Measurements from ENCODE around the gene XAF1. TPM values are rescaled to one million over a fixed set of nuclear protein-coding genes. Genes with fewer than 3 reads are reported as not detected.

The XAF1 gene
- polyA plus RNA-seq, 1 of the 3 experiments (the other 2 are of a cell fraction) = 0.03 TPM

GRCh38 chr17:6708357-6708961 lies 47.4 kb upstream of the XAF1 start (continued):
- TF ChIP-seq EZH2phosphoT487 (IDR thresholded peaks at IDR 0.05; ENCODE audit: borderline replicate concordance, low read depth) = no peak

- Histone ChIP-seq H3K4me3 (ENCODE audit: low read depth in 2 of 2, low read length in 1 of 2) (no peak overlapping the region), H3K4me1 (ENCODE audit: control insufficient read depth in 1 of 2, insufficient read depth in 2 of 2, low read depth in 1 of 2, low read length in 1 of 2) (no peaks in the 10 kb centered on the region), H3K4me2 (no peak overlapping the region), H3K79me2 (ENCODE audit: insufficient read depth) (no peaks in the 10 kb centered on the region), H3K27me3 (ENCODE audit: insufficient read depth) (peaks cover 74% of the 10 kb centered on the region), H2AFZ (ENCODE audit: low read depth) (no peak overlapping the region), H3K9me3 (no peaks in the 10 kb centered on the region), H3K27ac (ENCODE audit: low read depth in 2 of 2, low read length in 1 of 2) (no peak overlapping the region), H3K9me2 (no peaks in the 10 kb centered on the region), H4K20me1 (ENCODE audit: insufficient read depth) (no peaks in the 10 kb centered on the region), H3F3A (replicated peaks; ENCODE audit: insufficient read depth) (no peaks in the 10 kb centered on the region), H3K36me3 (replicated peaks in 1 of 2; ENCODE audit: control insufficient read depth in 1 of 2, insufficient read depth in 2 of 2, low read length in 1 of 2) (no peaks in the 10 kb centered on the region), H3K9ac (no peak overlapping the region)
- WGBS (ENCODE audit: low lambda C conversion rate) = 17% methylated on average over 11 of the region's 11 CpGs
- POLR2A ChIA-PET = no interaction called here
- CTCF ChIA-PET = no interaction called here
- peak; percentile 12 for DNase-seq
- TF ChIP-seq NRF1 (IDR thresholded peaks at IDR 0.05; ENCODE audit: low read depth, low read length) (no peak), CTCF (IDR thresholded peaks at IDR 0.05) (peak; percentile 34)
Measured at GRCh38 chr17:6710317-6710716, 45.5 kb upstream of the XAF1 start.

GRCh38 chr17:6711081-6711674 lies 44.7 kb upstream of the XAF1 start:
- no peak for DNase-seq
- H3K36me3 ChIP-seq (replicated peaks in 1 of 2; ENCODE audit: control insufficient read depth in 1 of 2, insufficient read depth in 2 of 2, low read length in 1 of 2) = no peaks in the 10 kb centered on the region
- no peak overlapping the region for H3K4me2 ChIP-seq
- H3F3A ChIP-seq (replicated peaks; ENCODE audit: insufficient read depth) = no peaks in the 10 kb centered on the region
- H3K27me3 ChIP-seq (ENCODE audit: insufficient read depth) = peaks cover 65% of the 10 kb centered on the region
- 13% methylated on average over 5 of the region's 7 CpGs for WGBS (ENCODE audit: low lambda C conversion rate)
- no peak overlapping the region for H3K4me3 ChIP-seq (ENCODE audit: low read depth in 2 of 2, low read length in 1 of 2)
- H3K9me2 ChIP-seq = no peaks in the 10 kb centered on the region
- no peaks in the 10 kb centered on the region for H3K9me3 ChIP-seq
- H3K79me2 ChIP-seq (ENCODE audit: insufficient read depth) = no peaks in the 10 kb centered on the region
- H3K4me1 ChIP-seq (ENCODE audit: control insufficient read depth in 1 of 2, insufficient read depth in 2 of 2, low read depth in 1 of 2, low read length in 1 of 2) = no peaks in the 10 kb centered on the region
- no peak overlapping the region for H3K27ac ChIP-seq (ENCODE audit: low read depth in 2 of 2, low read length in 1 of 2)
- H2AFZ ChIP-seq (ENCODE audit: low read depth) = no peak overlapping the region
- CTCF ChIA-PET = interaction anchor here (1.1 kb wide), 1 partner anchor 10 kb away, joined by 3 read pairs; no protein-coding TSS in a partner anchor
- no peak for TF ChIP-seq MXI1 (IDR thresholded peaks at IDR 0.05; ENCODE audit: low read depth, low read length)
- TF ChIP-seq FOXJ3 (CRISPR knock-in tag; IDR thresholded peaks at IDR 0.05) = no peak
- no peak for TF ChIP-seq FOSL2 (IDR thresholded peaks at IDR 0.05; ENCODE audit: borderline replicate concordance, low read depth)
- no peak for TF ChIP-seq GABPA (IDR thresholded peaks at IDR 0.05; ENCODE audit: low read depth)
- TF ChIP-seq ZBTB33 (IDR thresholded peaks at IDR 0.05; ENCODE audit: borderline replicate concordance, low read depth) = no peak
- TF ChIP-seq RCOR1 (IDR thresholded peaks at IDR 0.05; ENCODE audit: low read length) = no peak
- no peak for TF ChIP-seq USF1 (IDR thresholded peaks at IDR 0.05; ENCODE audit: borderline replicate concordance, low read depth)
- no peak for TF ChIP-seq POLR2AphosphoS5 (IDR thresholded peaks at IDR 0.05; ENCODE audit: low read depth, low read length)
- TF ChIP-seq MAX (IDR thresholded peaks at IDR 0.05; ENCODE audit: low read depth) = no peak
- H3K9ac ChIP-seq = no peak overlapping the region
- POLR2A ChIA-PET = no interaction called here
- H4K20me1 ChIP-seq (ENCODE audit: insufficient read depth) = no peaks in the 10 kb centered on the region

All from SK-N-SH (cell line).